OCI-LY7 (cell line): ENCODE data around the gene KLK6.
"Not testable (repeated sequence)": the region's sequence is repeated elsewhere in the genome, so short reads cannot be mapped to it uniquely, and the experiment has no call there.

Source experiments
- EZH2phosphoT487 ChIP-seq: fragments of 200-600 bp; sonication (generic); IDR thresholded peaks from 2 replicates; pipeline ENCODE4 v1.6.1; 2018; ENCODE audit warnings: low read depth, borderline replicate concordance, mild to moderate bottlenecking, mixed run types, antibody characterized with exemption, low read length, moderate library complexity, mixed read lengths
- TF ChIP-seq, protein P1 (sequence below): fragments of 200-600 bp; sonication (generic); conservative IDR thresholded peaks from 2 replicates; pipeline ENCODE4 v1.5.1; 2014; ENCODE audit warnings: mild to moderate bottlenecking, antibody characterized with exemption, low read length, moderate library complexity, mixed read lengths

DNA sequence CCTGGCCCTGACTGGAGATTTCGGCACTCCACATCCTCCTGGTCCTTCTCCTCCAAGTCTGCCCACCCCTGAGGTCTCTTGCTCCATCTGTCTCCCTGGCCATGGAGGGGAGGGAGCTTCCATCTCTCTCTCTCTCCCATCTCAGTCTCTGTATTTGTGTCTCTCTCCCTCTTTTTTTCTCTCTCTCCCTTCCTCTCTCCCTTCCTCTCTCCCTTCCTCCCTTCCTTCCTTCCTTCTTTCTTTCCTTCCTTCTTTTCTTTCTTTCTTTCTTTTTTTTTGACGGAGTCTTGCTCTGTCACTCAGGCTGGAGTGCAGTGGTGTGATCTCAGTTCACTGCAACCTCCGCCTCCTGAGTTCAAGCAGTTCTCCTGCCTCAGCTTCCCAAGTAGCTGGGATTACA lies 419 bp upstream of the KLK6 start:
- TF ChIP-seq, protein P1, sequence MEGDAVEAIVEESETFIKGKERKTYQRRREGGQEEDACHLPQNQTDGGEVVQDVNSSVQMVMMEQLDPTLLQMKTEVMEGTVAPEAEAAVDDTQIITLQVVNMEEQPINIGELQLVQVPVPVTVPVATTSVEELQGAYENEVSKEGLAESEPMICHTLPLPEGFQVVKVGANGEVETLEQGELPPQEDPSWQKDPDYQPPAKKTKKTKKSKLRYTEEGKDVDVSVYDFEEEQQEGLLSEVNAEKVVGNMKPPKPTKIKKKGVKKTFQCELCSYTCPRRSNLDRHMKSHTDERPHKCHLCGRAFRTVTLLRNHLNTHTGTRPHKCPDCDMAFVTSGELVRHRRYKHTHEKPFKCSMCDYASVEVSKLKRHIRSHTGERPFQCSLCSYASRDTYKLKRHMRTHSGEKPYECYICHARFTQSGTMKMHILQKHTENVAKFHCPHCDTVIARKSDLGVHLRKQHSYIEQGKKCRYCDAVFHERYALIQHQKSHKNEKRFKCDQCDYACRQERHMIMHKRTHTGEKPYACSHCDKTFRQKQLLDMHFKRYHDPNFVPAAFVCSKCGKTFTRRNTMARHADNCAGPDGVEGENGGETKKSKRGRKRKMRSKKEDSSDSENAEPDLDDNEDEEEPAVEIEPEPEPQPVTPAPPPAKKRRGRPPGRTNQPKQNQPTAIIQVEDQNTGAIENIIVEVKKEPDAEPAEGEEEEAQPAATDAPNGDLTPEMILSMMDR, result not testable (repeated sequence)
- not testable (repeated sequence) for TF ChIP-seq EZH2phosphoT487
